ENCODE results near the gene PRIMA1. TPM values are rescaled to one million over a fixed set of nuclear protein-coding genes. Genes with fewer than 3 reads are reported as not detected.

PRIMA1 gene
- total RNA-seq, 1 experiment from 2014 or later, result 2.3 TPM

DNA sequence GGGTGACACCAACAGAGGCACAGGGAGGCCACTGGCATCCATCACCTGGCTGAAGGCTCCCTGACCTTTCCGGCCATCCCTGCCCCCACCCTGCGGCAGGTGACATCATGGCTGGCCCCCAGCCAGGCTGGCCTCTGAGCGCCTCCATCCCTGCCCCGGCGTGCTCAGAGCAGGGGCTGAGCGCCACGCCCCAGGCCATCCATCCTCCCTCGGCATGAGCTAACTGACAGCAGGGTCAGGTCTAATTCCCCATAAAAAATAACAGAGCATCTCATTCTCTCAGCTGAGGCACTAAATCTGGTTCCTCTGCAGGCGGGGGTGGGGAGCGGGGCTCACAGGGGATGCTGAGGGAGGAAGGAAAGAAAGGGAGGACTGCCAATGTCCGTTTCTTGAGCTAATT is 50.7 kb downstream of the PRIMA1 start:
- Histone ChIP-seq H4K8ac (replicated peaks; ENCODE audit: insufficient read length, low read depth, low read length) (no peak overlapping the region), H4K91ac (ENCODE audit: insufficient read length, low read depth, low read length) (no peak overlapping the region), H3K14ac (ENCODE audit: insufficient read depth, low read length) (no peak overlapping the region), H3K4ac (ENCODE audit: low read depth, low read length) (no peak overlapping the region), H4K5ac (ENCODE audit: insufficient read length, low read depth, low read length) (no peak overlapping the region), H3K79me2 (ENCODE audit: insufficient read depth, low read length) (no peaks in the 10 kb centered on the region), H3K23ac (ENCODE audit: insufficient read length, low read depth, low read length) (no peak overlapping the region), H4K20me1 (ENCODE audit: control insufficient read depth, insufficient read depth, insufficient read length) (no peaks in the 10 kb centered on the region), H3K79me1 (ENCODE audit: insufficient read depth, low read depth, low read length, poor library complexity, severe bottlenecking) (no peaks in the 10 kb centered on the region), H3K9me3 (ENCODE audit: control insufficient read depth, low read depth, low read length) (no peaks in the 10 kb centered on the region), H2BK5ac (ENCODE audit: insufficient read length, low read length) (no peak overlapping the region), H3T11ph (ENCODE audit: low read length) (no peak overlapping the region), H3K4me2 (ENCODE audit: insufficient read depth, insufficient read length, low read length) (no peak overlapping the region), H3K9ac (ENCODE audit: extremely low read depth, insufficient read length, low read length) (no peak overlapping the region), H2BK15ac (ENCODE audit: low read depth, low read length) (no peak overlapping the region), H3K4me1 (ENCODE audit: insufficient read depth, low read length) (no peaks in the 10 kb centered on the region), H2AFZ (ENCODE audit: low read length) (no peak overlapping the region), H2BK12ac (ENCODE audit: insufficient read length, low read depth, low read length) (no peak overlapping the region), H2AK5ac (ENCODE audit: insufficient read length, low read length) (no peak overlapping the region), H3K27ac (ENCODE audit: insufficient read length, low read depth, low read length) (no peak overlapping the region), H3K23me2 (ENCODE audit: insufficient read length, low read depth, low read length, poor library complexity, severe bottlenecking) (no peaks in the 10 kb centered on the region), H3K27me3 (ENCODE audit: insufficient read depth, low read length) (no peaks in the 10 kb centered on the region), H3K56ac (ENCODE audit: insufficient read length, low read depth, low read length) (no peak overlapping the region), H2BK120ac (ENCODE audit: low read depth, low read length, poor library complexity, severe bottlenecking) (no peak overlapping the region), H2BK20ac (ENCODE audit: low read depth, low read length, poor library complexity, severe bottlenecking) (no peak overlapping the region), H3K18ac (ENCODE audit: insufficient read length, low read depth, low read length) (no peak overlapping the region)
- peaks cover 0 to 2% (median 0%) of the 10 kb centered on the region in 3 experiments; a peak in 2 of 7 replicates for H3K36me3 Mint-ChIP-seq (ENCODE audit: insufficient read depth in 1 of 3, low read depth in 3 of 3)
- no CpG with 5 or more reads among the region's 11 CpGs for WGBS (ENCODE audit: extremely low coverage, insufficient read length, low lambda C conversion rate)
- DNase-seq, result no peak
- no peak overlapping the region for H3K4me3 Mint-ChIP-seq
- TF ChIP-seq, protein P1, sequence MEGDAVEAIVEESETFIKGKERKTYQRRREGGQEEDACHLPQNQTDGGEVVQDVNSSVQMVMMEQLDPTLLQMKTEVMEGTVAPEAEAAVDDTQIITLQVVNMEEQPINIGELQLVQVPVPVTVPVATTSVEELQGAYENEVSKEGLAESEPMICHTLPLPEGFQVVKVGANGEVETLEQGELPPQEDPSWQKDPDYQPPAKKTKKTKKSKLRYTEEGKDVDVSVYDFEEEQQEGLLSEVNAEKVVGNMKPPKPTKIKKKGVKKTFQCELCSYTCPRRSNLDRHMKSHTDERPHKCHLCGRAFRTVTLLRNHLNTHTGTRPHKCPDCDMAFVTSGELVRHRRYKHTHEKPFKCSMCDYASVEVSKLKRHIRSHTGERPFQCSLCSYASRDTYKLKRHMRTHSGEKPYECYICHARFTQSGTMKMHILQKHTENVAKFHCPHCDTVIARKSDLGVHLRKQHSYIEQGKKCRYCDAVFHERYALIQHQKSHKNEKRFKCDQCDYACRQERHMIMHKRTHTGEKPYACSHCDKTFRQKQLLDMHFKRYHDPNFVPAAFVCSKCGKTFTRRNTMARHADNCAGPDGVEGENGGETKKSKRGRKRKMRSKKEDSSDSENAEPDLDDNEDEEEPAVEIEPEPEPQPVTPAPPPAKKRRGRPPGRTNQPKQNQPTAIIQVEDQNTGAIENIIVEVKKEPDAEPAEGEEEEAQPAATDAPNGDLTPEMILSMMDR (conservative IDR thresholded peaks at IDR 0.05), result no peak
- peaks cover 3% of the 10 kb centered on the region for H3K27me3 Mint-ChIP-seq (ENCODE audit: low read depth)
- peaks cover 13 to 25% of the 10 kb centered on the region in 2 experiments for H3K4me1 Mint-ChIP-seq
- H3K27ac Mint-ChIP-seq, result no peak overlapping the region
- H3K9me3 Mint-ChIP-seq, result no peaks in the 10 kb centered on the region; a peak in 1 of 5 replicates

All from H9 (cell line).